HT1080 (cell line): Measurements from ENCODE around the gene FBN1. TPM values are rescaled to one million over a fixed set of nuclear protein-coding genes. Genes with fewer than 3 reads are reported as not detected.
A peak's percentile ranks its signal among the peaks of the same experiment; 100 is the strongest.

Experiments used
- DNase-seq: peaks from one replicate; pipeline ENCODE4 v3.0.0-alpha.2; 2015; ENCODE audit warnings: low read depth
- total RNA-seq: library from RNA; depleted of rRNA; stranded (reverse); fragments of >200 nt; shearing (Covaris generic); gene quantifications from 2 replicates; pipeline ENCODE4 v1.2.3, GENCODE V29; 2014

FBN1 gene
- total RNA-seq, 1 experiment from 2014 or later, result 21.0 TPM

GRCh38 chr15:48653216-48653615 lies 7.7 kb upstream of the FBN1 start:
- DNase-seq, result no peak

- DNase-seq, result no peak
Observed at GRCh38 chr15:48652510-48653076, 7.1 kb upstream of the FBN1 start.

- no peak for DNase-seq
Observed at GRCh38 chr15:48650931-48651330, 5.4 kb upstream of the FBN1 start.

GRCh38 chr15:48647962-48648361 lies 2.5 kb upstream of the FBN1 start:
- DNase-seq, result peak; percentile 27

- DNase-seq, result no peak
Observed at GRCh38 chr15:48646331-48646730, 822 bp upstream of the FBN1 start.

GRCh38 chr15:48644827-48645557 lies 517 bp downstream of the FBN1 start:
- DNase-seq, result no peak

- DNase-seq, result peak; percentile 21
Observed at GRCh38 chr15:48644467-48644826, 1.1 kb downstream of the FBN1 start.

- peak; percentile 10 for DNase-seq
Observed at GRCh38 chr15:48643776-48644466, 1.6 kb downstream of the FBN1 start.

- DNase-seq, result no peak
Observed at GRCh38 chr15:48643206-48643605, 2.3 kb downstream of the FBN1 start.

- DNase-seq, result no peak
Observed at GRCh38 chr15:48642795-48643194, 2.7 kb downstream of the FBN1 start.

- DNase-seq, result peak; percentile 45
Observed at GRCh38 chr15:48641416-48641815, 4.1 kb downstream of the FBN1 start.

GRCh38 chr15:48638963-48639362 lies 6.5 kb downstream of the FBN1 start:
- DNase-seq, result no peak

- no peak for DNase-seq
Observed at GRCh38 chr15:48637639-48638038, 7.9 kb downstream of the FBN1 start.

- no peak for DNase-seq
Observed at GRCh38 chr15:48636511-48636910, 9.0 kb downstream of the FBN1 start.

GRCh38 chr15:48634893-48635292 lies 10.6 kb downstream of the FBN1 start:
- no peak for DNase-seq

GRCh38 chr15:48634096-48634495 lies 11.4 kb downstream of the FBN1 start:
- no peak for DNase-seq

- no peak for DNase-seq
Observed at GRCh38 chr15:48632651-48633050, 12.9 kb downstream of the FBN1 start.

GRCh38 chr15:48631176-48631770 lies 14.2 kb downstream of the FBN1 start:
- DNase-seq, result no peak

- no peak for DNase-seq
Observed at GRCh38 chr15:48630245-48630644, 15.3 kb downstream of the FBN1 start.

GRCh38 chr15:48628832-48629231 lies 16.7 kb downstream of the FBN1 start:
- no peak for DNase-seq

GRCh38 chr15:48627260-48627940 lies 18.1 kb downstream of the FBN1 start:
- peak; percentile 28 for DNase-seq

GRCh38 chr15:48625126-48625525 lies 20.4 kb downstream of the FBN1 start:
- no peak for DNase-seq
